Gastrocnemius medialis (tissue), 4 donors: ENCODE measurements around the gene PRR16.
"Not testable (repeated sequence)": the region's sequence is repeated elsewhere in the genome, so short reads cannot be mapped to it uniquely, and the experiment has no call there.

Source experiments
- POLR2A ChIP-seq, 2 donors: fragments of 450-650 bp; IDR thresholded peaks; one replicate each; pipeline ENCODE4 v1.6.1; 2017; ENCODE audit warnings: antibody characterized with exemption in 2 of 2, mild to moderate bottlenecking in 2 of 2, moderate library complexity in 2 of 2
- TF ChIP-seq, protein P1 (sequence below), 5 experiments: fragments of 450-650 bp in 3 of 5; fragments of 200-600 bp in 2 of 5; sonication (generic) in 2 of 5; IDR thresholded peaks in 4 of 5; conservative IDR thresholded peaks in 1 of 5; 1 replicate in 4 of 5; 2 replicates in 1 of 5; pipeline ENCODE4 v1.5.1; 2016 to 2019; ENCODE audit warnings: antibody characterized with exemption in 5 of 5, mild to moderate bottlenecking in 3 of 5, moderate library complexity in 3 of 5

DNA sequence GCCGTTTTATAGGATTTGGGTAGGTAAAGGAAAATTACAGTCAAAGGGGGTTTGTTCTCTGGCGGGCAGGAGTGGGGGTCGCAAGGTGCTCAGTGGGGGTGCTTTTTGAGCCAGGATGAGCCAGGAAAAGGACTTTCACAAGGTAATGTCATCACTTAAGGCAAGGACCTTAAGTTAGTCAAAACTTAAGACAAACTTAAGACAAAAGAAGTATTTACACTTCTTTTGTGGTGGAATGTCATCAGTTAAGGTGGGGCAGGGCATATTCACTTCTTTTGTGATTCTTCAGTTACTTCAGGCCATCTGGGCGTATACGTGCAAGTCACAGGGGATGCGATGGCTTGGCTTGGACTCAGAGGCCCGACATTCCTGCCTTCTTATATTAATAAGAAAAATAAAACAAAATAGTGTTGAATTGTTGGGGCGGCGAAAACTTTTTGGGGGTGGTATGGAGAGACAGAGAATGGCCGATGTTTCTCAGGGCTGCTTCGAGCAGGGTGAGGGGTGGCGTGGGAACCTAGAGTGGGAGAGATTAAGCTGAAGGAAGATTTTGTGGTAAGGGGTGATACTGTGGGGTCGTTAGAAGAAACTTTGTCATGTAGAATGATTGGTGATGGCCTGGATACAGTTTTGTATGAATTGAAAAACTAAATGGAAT lies 233.7 kb downstream of the PRR16 start:
- TF ChIP-seq, protein P1, sequence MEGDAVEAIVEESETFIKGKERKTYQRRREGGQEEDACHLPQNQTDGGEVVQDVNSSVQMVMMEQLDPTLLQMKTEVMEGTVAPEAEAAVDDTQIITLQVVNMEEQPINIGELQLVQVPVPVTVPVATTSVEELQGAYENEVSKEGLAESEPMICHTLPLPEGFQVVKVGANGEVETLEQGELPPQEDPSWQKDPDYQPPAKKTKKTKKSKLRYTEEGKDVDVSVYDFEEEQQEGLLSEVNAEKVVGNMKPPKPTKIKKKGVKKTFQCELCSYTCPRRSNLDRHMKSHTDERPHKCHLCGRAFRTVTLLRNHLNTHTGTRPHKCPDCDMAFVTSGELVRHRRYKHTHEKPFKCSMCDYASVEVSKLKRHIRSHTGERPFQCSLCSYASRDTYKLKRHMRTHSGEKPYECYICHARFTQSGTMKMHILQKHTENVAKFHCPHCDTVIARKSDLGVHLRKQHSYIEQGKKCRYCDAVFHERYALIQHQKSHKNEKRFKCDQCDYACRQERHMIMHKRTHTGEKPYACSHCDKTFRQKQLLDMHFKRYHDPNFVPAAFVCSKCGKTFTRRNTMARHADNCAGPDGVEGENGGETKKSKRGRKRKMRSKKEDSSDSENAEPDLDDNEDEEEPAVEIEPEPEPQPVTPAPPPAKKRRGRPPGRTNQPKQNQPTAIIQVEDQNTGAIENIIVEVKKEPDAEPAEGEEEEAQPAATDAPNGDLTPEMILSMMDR (IDR thresholded peaks at IDR 0.05 in 4 of 5, conservative IDR thresholded peaks at IDR 0.05 in 1 of 5) = not testable (repeated sequence)
- TF ChIP-seq POLR2A (IDR thresholded peaks at IDR 0.05) = not testable (repeated sequence)
